Measurements from ENCODE around the gene GNAL.

GNAL gene

DNA sequence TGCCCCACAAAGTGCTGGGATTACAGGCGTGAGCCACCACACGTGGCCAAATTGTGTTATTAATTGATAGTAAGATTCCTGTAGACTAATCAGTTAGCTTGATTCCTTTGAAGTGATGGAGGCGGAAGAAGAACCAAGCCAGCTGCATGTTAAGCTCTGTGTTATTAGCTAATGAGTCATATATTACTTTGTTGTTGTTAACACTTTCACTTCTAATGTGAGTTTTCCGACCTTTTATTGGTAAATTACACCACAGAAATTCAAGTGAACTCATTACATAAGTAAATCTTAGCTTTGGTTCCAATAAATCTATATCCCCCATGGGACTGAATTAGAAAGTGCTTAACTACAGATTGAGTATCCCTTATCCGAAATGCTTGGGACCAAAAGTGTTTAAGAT lies 182.4 kb downstream of the GNAL start:
- in situ Hi-C loops (cut with MboI; ENCODE audit: low sequenced_read_pairs, unreplicated experiment): no loop called here

DNA sequence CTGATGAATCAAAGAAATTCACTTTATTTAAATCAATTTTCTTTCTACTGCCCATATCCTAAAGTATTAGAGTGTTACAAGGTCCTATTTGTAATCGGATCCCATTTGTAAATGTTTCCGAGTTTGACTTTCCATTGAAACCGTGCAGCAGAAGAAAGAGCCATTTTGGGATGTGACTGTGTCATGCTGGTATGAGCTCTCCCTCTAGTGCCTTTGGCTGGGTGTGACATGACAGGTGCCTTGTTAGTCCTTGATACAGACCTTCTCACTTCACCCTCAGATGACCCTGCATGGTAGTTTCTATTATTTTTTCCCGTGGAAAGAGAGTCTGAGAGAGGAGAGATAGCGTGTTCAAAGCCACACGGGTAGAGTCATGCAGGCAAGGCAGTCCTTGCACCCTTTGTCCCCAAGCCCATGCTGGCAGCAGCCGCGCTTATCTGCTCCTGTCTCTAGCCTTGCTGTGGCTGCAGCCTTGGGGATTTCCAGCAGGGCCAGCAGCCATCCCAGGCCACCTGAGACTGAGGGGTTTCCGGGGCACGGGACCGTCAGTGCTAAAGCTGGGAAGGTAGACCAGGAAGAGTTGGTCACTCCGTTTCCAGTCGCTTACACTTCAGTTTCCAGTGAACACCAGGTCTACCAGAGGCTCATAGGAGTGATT lies 183.5 kb downstream of the GNAL start:
- peak; percentile 62 for DNase-seq (ENCODE audit: low spot score)
- TF ChIP-seq, protein P1, sequence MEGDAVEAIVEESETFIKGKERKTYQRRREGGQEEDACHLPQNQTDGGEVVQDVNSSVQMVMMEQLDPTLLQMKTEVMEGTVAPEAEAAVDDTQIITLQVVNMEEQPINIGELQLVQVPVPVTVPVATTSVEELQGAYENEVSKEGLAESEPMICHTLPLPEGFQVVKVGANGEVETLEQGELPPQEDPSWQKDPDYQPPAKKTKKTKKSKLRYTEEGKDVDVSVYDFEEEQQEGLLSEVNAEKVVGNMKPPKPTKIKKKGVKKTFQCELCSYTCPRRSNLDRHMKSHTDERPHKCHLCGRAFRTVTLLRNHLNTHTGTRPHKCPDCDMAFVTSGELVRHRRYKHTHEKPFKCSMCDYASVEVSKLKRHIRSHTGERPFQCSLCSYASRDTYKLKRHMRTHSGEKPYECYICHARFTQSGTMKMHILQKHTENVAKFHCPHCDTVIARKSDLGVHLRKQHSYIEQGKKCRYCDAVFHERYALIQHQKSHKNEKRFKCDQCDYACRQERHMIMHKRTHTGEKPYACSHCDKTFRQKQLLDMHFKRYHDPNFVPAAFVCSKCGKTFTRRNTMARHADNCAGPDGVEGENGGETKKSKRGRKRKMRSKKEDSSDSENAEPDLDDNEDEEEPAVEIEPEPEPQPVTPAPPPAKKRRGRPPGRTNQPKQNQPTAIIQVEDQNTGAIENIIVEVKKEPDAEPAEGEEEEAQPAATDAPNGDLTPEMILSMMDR (IDR thresholded peaks at IDR 0.05; ENCODE audit: borderline replicate concordance, control extremely low read depth, extremely low read depth, insufficient read depth, missing control alignments): no peak
- in situ Hi-C loops (cut with MboI; ENCODE audit: low sequenced_read_pairs, unreplicated experiment): no loop called here

More for the DNA sequence above, 182.4 kb downstream of the GNAL start:
- TF ChIP-seq, protein P1 (IDR thresholded peaks at IDR 0.05; ENCODE audit: borderline replicate concordance, control extremely low read depth, extremely low read depth, insufficient read depth, missing control alignments): no peak
- peak; percentile 52 for DNase-seq (ENCODE audit: low spot score)

DNA sequence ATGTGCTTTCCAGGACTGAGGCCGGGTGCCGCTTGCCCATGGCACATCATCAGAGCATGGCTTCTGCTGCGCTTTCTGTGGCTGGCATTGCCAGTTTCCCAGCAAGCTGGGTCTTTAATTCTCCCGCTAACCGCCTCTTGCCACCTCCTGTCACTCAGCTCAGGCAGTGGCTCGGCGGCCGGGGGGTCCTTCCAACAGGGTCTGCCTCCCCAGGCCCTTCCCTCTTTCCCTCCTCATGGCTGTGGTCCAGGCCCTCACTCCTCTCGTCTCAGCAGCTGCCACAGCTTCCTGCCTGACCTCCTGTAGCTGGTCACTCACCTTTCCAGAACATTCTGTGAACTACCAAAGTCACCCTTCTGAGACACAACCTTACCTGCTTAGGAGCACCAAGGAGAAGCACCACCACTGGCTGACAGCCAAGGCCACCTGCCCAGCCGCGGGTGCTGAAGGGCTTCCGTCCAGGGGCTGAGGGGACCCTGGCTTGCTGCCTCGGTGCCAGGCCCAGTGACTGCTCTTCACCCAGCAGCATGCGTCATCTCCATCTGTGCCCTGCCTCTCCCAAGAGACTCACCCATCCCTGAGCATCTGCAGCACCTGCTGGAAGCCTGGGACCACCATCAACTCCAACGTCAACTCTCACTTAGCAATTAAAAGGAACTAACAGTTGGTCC lies 184.7 kb downstream of the GNAL start:
- in situ Hi-C loops (cut with MboI; ENCODE audit: low sequenced_read_pairs, unreplicated experiment): no loop called here
- TF ChIP-seq, protein P1 (IDR thresholded peaks at IDR 0.05; ENCODE audit: borderline replicate concordance, control extremely low read depth, extremely low read depth, insufficient read depth, missing control alignments): no peak
- no peak for DNase-seq (ENCODE audit: low spot score)

DNA sequence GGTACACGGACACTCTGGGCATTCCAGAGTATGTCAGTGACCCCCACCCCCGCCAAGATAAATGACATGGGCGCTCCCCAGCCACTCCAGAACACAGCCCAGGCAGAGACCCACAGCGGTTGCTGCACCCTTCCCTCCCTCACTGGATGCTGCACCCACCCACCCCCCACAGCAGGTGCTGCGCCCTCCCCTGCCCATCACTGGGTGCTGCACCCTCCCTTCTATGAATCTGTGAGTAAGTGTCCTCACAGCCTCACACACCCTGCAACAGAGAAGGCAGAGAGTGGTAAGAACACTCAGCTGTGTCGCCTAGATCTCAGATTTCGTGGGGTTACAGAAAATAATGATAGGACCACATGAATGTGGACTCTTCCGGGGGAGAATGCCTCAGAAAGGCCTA lies 185.6 kb downstream of the GNAL start:
- DNase-seq (ENCODE audit: low spot score): no peak
- in situ Hi-C loops (cut with MboI; ENCODE audit: low sequenced_read_pairs, unreplicated experiment): no loop called here
- TF ChIP-seq, protein P1 (IDR thresholded peaks at IDR 0.05; ENCODE audit: borderline replicate concordance, control extremely low read depth, extremely low read depth, insufficient read depth, missing control alignments): no peak

DNA sequence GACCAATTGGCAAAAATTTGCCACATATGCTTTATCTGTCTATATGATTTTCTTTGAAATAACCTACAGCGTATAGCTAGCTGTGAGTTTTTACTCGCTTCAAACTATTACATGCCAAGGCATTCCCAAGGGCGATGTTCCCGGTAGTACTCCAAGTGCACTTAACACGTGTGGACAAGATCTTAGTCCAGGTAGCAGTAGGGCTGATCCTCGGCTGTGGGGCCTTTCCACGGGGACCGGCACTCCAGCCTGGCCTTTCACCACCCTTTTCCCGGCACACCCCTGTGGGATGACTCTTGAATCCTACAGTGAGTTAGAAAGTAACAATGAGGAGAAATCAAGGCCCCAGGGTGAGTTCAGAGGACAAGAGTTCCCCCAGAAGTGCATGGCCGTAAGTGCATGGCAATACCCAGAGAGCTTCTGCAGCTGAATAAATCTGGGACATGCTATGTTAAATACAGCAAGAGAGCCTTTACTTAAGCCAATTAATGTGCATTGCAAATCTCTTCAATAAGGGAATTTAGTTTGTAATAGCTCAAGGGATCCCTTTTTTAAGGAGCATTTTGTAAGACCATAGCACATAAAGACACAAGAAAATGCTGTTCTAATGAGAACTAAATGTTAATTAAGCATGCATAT lies 188.6 kb downstream of the GNAL start:
- in situ Hi-C loops (cut with MboI; ENCODE audit: low sequenced_read_pairs, unreplicated experiment): no loop called here
- TF ChIP-seq, protein P1 (IDR thresholded peaks at IDR 0.05; ENCODE audit: borderline replicate concordance, control extremely low read depth, extremely low read depth, insufficient read depth, missing control alignments): no peak
- DNase-seq (ENCODE audit: low spot score): no peak

DNA sequence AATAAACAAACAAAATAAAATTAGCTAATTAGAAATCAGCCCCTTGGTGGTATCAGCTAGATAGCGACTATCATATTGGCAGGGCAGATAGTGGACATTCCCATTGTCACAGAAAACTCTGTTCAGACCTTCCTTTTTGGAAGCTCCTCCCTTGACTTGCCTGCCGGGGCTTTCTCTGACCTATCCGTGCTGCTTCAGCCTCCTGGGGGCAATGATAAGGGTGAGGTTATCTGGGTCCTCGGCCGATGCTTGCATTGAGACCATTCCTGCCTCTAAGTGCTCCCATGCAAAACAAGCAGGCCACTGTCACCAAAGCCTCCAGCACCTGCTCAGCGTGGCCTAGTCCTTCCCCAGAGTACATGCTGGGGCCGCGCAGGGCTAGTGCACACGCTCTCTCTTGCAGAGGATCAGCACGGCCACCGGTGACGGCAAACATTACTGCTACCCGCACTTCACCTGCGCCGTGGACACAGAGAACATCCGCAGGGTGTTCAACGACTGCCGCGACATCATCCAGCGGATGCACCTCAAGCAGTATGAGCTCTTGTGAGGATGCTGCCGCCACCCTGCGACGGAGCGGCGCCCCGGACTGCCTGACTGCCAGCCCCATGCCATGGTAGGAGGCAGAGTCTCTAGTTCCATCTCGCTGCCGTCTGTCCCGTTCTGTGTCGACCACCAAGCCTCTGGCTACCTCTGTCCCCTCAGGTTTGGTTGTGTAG lies 191.7 kb downstream of the GNAL start:
- in situ Hi-C loops (cut with MboI; ENCODE audit: low sequenced_read_pairs, unreplicated experiment): no loop called here
- TF ChIP-seq, protein P1 (IDR thresholded peaks at IDR 0.05; ENCODE audit: borderline replicate concordance, control extremely low read depth, extremely low read depth, insufficient read depth, missing control alignments): no peak

More for the DNA sequence above, 191.7 kb downstream of the GNAL start:
- no peak for DNase-seq (ENCODE audit: low spot score)
